Retinal pigment epithelial cell (primary cell): Measurements from ENCODE around the gene FIGNL2.

Experiments used
- DNase-seq: peaks from one replicate; pipeline ENCODE4 v3.0.0-alpha.2; 2010; ENCODE audit warnings: low read depth
- H3K4me3 ChIP-seq: 2 replicates; pipeline ENCODE4 v1.5.1; 2011; ENCODE audit warnings: mild to moderate bottlenecking, low read length, control low read depth, moderate library complexity
- CTCF ChIP-seq: conservative IDR thresholded peaks from 2 replicates; pipeline ENCODE4 v1.5.1; 2011; ENCODE audit warnings: low read depth, low read length, control low read depth, inconsistent platforms

FIGNL2 gene

GRCh38 chr12:51869496-51869865 is 21.0 kb upstream of the FIGNL2 start:
- no peak overlapping the region for H3K4me3 ChIP-seq

DNA sequence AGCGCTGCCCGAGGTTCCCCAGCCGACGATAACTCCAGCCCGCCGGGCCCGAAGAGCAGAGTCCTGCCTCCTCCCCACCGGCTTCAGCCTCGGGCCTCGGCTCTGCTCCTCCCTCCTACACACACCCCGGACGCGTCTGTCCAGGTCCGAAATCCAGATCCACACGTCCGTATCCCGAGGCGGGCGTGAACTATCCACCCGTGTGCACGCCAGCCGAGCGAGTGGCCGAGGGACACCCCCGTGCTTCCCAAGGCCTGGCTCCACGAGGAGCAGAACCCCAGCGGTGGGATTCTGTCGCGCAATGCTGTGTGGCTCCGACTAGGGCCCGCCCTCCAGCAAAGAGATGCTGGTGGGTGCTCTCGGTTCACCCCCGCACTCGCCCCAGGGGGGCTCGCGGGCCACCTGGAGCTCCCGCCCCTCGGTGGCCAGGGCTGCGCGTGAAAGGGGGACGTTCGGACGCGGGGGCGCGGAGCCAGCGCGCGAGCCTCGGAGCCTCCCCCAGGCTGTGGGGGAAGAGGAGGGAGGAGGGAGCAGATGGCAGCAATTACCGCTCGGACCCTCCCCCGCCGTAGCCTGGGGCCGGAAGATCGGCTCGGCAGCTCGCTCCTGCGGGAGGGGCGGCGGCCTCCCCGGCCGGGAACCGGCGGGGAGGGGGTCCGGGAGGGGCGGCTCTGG is 20.4 kb upstream of the FIGNL2 start:
- no peak for DNase-seq
- no peak for TF ChIP-seq CTCF
- peak overlapping the region; percentile 37 for H3K4me3 ChIP-seq

More at GRCh38 chr12:51869496-51869865, 21.0 kb upstream of the FIGNL2 start:
- no peak for TF ChIP-seq CTCF
- no peak for DNase-seq

DNA sequence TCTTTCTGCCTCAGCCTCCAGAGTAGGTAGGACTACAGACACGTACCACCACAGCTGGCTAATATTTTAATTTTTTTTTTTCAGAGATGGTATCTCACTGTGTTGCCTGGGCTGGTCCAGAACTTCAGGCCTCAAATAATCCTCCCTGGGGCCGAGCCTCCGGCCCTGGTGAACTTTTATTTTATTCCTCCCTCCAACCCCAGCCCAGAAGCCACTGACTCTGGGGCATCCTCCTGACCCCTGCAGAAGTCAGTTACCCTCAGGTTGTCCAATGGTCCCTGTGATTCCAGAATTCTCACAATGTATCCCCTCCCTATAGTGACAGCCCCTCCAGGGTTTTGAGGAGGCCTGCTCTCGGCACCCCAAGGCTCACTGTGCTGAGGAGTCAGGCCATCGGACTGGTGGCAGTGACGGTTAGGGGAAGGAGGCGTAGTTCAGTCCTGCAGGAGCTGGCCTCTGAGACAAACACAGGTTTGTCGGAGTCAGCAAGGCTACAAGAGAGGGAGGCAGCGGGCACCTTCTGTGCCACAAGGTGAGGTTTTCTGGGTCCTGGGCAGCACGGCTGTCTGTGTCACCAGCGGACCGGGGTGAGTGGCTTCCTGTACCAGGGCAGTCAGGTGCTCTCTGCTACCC is 19.4 kb upstream of the FIGNL2 start:
- H3K4me3 ChIP-seq = no peak overlapping the region
- no peak for DNase-seq
- no peak for TF ChIP-seq CTCF

- no peak overlapping the region for H3K4me3 ChIP-seq
- TF ChIP-seq CTCF = no peak
- DNase-seq = no peak
Observed at GRCh38 chr12:51867371-51867770, 18.9 kb upstream of the FIGNL2 start.

GRCh38 chr12:51866762-51867161 is 18.2 kb upstream of the FIGNL2 start:
- no peak for TF ChIP-seq CTCF
- DNase-seq = no peak
- H3K4me3 ChIP-seq = no peak overlapping the region

- H3K4me3 ChIP-seq = no peak overlapping the region
- TF ChIP-seq CTCF = no peak
- no peak for DNase-seq
Observed at GRCh38 chr12:51866324-51866723, 17.8 kb upstream of the FIGNL2 start.

- DNase-seq = no peak
- no peak overlapping the region for H3K4me3 ChIP-seq
- no peak for TF ChIP-seq CTCF
Observed at GRCh38 chr12:51865757-51866270, 17.3 kb upstream of the FIGNL2 start.
